GM18526 (cell line): ENCODE data around the gene ARID1B.

ENCODE experiments used
- POLR2A ChIP-seq: IDR thresholded peaks from 3 replicates; pipeline ENCODE4 v1.6.1; 2011; ENCODE audit not compliant: insufficient read length; ENCODE audit errors: extremely low read depth

ARID1B gene

GRCh38 chr6:157159348-157159747 is 382.2 kb downstream of the ARID1B start:
- no peak for TF ChIP-seq POLR2A

- TF ChIP-seq POLR2A, result no peak
Measured at GRCh38 chr6:157161912-157162311, 384.7 kb downstream of the ARID1B start.

GRCh38 chr6:157162766-157163433 is 385.7 kb downstream of the ARID1B start:
- TF ChIP-seq POLR2A, result no peak

GRCh38 chr6:157163434-157164159 is 386.4 kb downstream of the ARID1B start:
- no peak for TF ChIP-seq POLR2A

GRCh38 chr6:157164972-157165371 is 387.8 kb downstream of the ARID1B start:
- TF ChIP-seq POLR2A, result no peak

- no peak for TF ChIP-seq POLR2A
Measured at GRCh38 chr6:157166784-157167183, 389.6 kb downstream of the ARID1B start.

GRCh38 chr6:157167837-157168236 is 390.7 kb downstream of the ARID1B start:
- TF ChIP-seq POLR2A, result no peak

- no peak for TF ChIP-seq POLR2A
Measured at GRCh38 chr6:157168471-157168870, 391.3 kb downstream of the ARID1B start.

- TF ChIP-seq POLR2A, result no peak
Measured at GRCh38 chr6:157169226-157169625, 392.0 kb downstream of the ARID1B start.

GRCh38 chr6:157169656-157170055 is 392.5 kb downstream of the ARID1B start:
- TF ChIP-seq POLR2A, result no peak

GRCh38 chr6:157170535-157170934 is 393.4 kb downstream of the ARID1B start:
- TF ChIP-seq POLR2A, result no peak

GRCh38 chr6:157171801-157172200 is 394.6 kb downstream of the ARID1B start:
- TF ChIP-seq POLR2A, result no peak

- TF ChIP-seq POLR2A, result no peak
Measured at GRCh38 chr6:157172231-157172701, 395.1 kb downstream of the ARID1B start.

GRCh38 chr6:157172830-157173536 is 395.8 kb downstream of the ARID1B start:
- no peak for TF ChIP-seq POLR2A

- TF ChIP-seq POLR2A, result no peak
Measured at GRCh38 chr6:157173776-157174175, 396.6 kb downstream of the ARID1B start.

GRCh38 chr6:157174731-157175130 is 397.6 kb downstream of the ARID1B start:
- no peak for TF ChIP-seq POLR2A

- TF ChIP-seq POLR2A, result no peak
Measured at GRCh38 chr6:157177731-157178336, 400.7 kb downstream of the ARID1B start.
